GM10266 (cell line): ENCODE data around the gene TIGAR.

ENCODE experiments used
- DNase-seq: peaks from one replicate; pipeline ENCODE4 v3.0.0; 2012; ENCODE audit errors: extremely low spot score
- TF ChIP-seq, protein P1 (sequence below): IDR thresholded peaks from 2 replicates; pipeline ENCODE4 v1.5.1; 2012; ENCODE audit warnings: mild to moderate bottlenecking, low read depth; ENCODE audit not compliant: control insufficient read depth, insufficient read depth; ENCODE audit errors: missing control alignments

TIGAR gene

GRCh38 chr12:4325966-4326365 is 5.0 kb downstream of the TIGAR start:
- DNase-seq = no peak
- TF ChIP-seq, protein P1, sequence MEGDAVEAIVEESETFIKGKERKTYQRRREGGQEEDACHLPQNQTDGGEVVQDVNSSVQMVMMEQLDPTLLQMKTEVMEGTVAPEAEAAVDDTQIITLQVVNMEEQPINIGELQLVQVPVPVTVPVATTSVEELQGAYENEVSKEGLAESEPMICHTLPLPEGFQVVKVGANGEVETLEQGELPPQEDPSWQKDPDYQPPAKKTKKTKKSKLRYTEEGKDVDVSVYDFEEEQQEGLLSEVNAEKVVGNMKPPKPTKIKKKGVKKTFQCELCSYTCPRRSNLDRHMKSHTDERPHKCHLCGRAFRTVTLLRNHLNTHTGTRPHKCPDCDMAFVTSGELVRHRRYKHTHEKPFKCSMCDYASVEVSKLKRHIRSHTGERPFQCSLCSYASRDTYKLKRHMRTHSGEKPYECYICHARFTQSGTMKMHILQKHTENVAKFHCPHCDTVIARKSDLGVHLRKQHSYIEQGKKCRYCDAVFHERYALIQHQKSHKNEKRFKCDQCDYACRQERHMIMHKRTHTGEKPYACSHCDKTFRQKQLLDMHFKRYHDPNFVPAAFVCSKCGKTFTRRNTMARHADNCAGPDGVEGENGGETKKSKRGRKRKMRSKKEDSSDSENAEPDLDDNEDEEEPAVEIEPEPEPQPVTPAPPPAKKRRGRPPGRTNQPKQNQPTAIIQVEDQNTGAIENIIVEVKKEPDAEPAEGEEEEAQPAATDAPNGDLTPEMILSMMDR = no peak

- DNase-seq = no peak
- TF ChIP-seq, protein P1 = no peak
These were observed 6.3 kb downstream of the TIGAR start for GRCh38 chr12:4327293-4327692.

GRCh38 chr12:4330203-4330602 is 9.2 kb downstream of the TIGAR start:
- DNase-seq = no peak
- TF ChIP-seq, protein P1 = no peak

GRCh38 chr12:4331221-4331620 is 10.2 kb downstream of the TIGAR start:
- TF ChIP-seq, protein P1 = no peak
- DNase-seq = no peak

DNA sequence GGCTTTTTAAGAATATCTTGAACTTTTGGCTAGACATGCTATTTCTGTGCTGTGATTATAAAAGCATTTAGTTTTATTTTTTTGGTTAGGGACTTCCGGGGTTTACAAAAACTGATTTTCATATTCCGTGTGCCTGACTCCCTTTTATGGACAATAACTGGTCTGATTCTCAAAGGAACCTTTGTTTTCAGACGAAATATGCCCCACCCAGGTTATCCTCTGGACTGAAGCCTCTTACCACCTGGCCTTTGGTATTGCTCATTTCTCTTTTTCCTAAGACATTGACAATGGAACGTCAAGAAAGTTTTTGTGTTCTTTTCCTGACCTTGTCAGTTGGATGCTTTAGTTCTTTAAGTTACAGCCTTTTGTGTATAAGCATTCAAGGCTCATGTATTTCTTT is 10.8 kb downstream of the TIGAR start:
- no peak for DNase-seq
- TF ChIP-seq, protein P1 = no peak

- no peak for DNase-seq
- TF ChIP-seq, protein P1 = no peak
These were observed 25.9 kb downstream of the TIGAR start for GRCh38 chr12:4346931-4347330.

DNA sequence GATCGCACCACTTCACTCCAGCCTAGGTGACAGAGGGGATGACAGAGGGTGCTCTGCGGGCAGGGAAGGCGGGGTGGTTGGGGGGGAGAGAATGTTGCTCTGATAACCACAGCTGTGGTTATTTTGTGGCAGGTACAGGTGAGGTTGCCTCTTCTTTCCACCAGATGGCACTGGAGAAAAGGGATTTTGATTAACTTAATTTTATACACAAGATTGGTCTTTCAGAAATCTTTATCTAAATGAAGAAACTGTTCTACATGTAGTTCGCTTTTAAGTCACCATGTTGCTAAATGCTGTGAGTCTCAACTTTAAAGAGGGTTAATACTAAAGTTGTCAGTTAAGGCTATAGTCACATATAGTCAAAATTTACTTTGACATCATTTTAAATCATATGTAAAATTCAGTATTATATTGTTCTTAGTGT is 32.8 kb downstream of the TIGAR start:
- TF ChIP-seq, protein P1 = peak; percentile 53
- DNase-seq = no peak
